Hematopoietic multipotent progenitor cell treated with erythropoietin and hydrocortisone succinate and interleukin-3 and kit ligand, for 4 days (in vitro differentiated cells): ENCODE data around the gene ANAPC7.
"Not testable (repeated sequence)": the region's sequence is repeated elsewhere in the genome, so short reads cannot be mapped to it uniquely, and the experiment has no call there.

Source experiments
- DNase-seq: peaks from one replicate; pipeline ENCODE4 v3.0.0-alpha.2; 2015

Gene ANAPC7

GRCh38 chr12:110345963-110346362, 57.5 kb downstream of the ANAPC7 start:
- no peak for DNase-seq

GRCh38 chr12:110345176-110345661, 58.3 kb downstream of the ANAPC7 start:
- DNase-seq: no peak

- DNase-seq: no peak
Observed at GRCh38 chr12:110344657-110345056, 58.9 kb downstream of the ANAPC7 start.

- no peak for DNase-seq
Observed at GRCh38 chr12:110343736-110344555, 59.6 kb downstream of the ANAPC7 start.

GRCh38 chr12:110343114-110343513, 60.4 kb downstream of the ANAPC7 start:
- no peak for DNase-seq

GRCh38 chr12:110342157-110342556, 61.4 kb downstream of the ANAPC7 start:
- no peak for DNase-seq

GRCh38 chr12:110340706-110341105, 62.8 kb downstream of the ANAPC7 start:
- DNase-seq: no peak

GRCh38 chr12:110340261-110340660, 63.2 kb downstream of the ANAPC7 start:
- not testable (repeated sequence) for DNase-seq

- DNase-seq: no peak
Observed at GRCh38 chr12:110339184-110339952, 64.1 kb downstream of the ANAPC7 start.

GRCh38 chr12:110338754-110339153, 64.8 kb downstream of the ANAPC7 start:
- peak; percentile 62 for DNase-seq

- no peak for DNase-seq
Observed at GRCh38 chr12:110337912-110338710, 65.4 kb downstream of the ANAPC7 start.

GRCh38 chr12:110335481-110336045, 67.9 kb downstream of the ANAPC7 start:
- no peak for DNase-seq

- DNase-seq: no peak
Observed at GRCh38 chr12:110333201-110333600, 70.3 kb downstream of the ANAPC7 start.

GRCh38 chr12:110330544-110330943, 73.0 kb downstream of the ANAPC7 start:
- DNase-seq: peak; percentile 52

- no peak for DNase-seq
Observed at GRCh38 chr12:110330124-110330523, 73.4 kb downstream of the ANAPC7 start.

GRCh38 chr12:110329710-110330109, 73.8 kb downstream of the ANAPC7 start:
- no peak for DNase-seq
